HG03135 (cell line): Measurements from ENCODE around the gene SMC1B.
"Not testable (repeated sequence)": the region's sequence is repeated elsewhere in the genome, so short reads cannot be mapped to it uniquely, and the experiment has no call there.

Source experiments
- ATAC-seq: cut with Tn5 transposase; IDR thresholded peaks from one replicate; pipeline ENCODE4 v1.9.1; 2021; ENCODE audit warnings: mild to moderate bottlenecking, moderate library complexity; ENCODE audit not compliant: unreplicated experiment

Gene SMC1B

DNA sequence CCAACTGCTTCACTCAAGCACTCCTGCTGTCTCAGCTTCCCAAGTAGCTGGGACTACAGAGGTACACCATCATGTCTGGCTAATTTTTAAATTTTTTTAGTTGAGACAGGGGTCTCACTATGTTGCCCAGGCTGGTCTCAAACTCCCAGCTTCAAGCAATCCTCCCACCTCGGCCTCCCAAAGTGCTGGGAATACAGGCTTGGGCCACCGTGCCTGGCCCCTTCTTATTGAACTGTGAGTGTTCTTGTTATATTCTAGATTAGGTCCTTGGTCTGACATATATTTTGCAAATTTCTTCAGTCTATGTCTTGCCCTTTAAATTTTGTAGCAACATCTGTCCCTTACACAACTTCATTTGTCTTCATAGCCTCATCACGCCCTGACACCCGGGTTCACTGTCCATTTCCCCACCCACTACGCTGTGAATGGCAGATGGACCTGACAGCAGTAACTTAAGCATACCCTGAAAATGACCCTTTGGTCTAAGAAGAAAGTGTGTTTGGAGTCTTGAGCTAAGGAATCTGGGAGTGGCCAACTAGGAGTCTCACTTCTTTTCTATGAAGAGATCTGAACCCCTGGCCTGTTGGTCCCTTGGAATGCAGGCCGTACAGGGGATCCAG is 107.8 kb downstream of the SMC1B start:
- ATAC-seq: no peak

DNA sequence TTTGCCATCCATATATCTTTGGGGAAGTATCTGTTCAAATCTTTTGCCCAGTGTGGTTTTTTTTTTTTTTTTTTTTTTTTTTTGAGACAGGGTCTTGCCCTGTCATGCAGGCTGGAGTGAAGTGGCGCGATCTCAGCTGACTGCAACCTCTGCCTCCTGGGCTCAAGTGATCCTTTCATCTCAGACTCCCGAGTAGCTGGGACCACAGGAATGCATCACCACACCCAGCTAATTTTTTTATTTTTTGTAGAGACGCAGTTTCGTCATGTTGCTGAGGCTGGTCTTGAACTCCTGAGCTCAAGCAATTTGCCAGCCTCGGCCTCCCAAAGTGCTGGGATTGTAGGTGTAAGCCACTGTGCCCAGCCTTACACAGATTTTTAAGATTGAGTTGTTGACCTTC is 108.4 kb downstream of the SMC1B start:
- no peak for ATAC-seq

DNA sequence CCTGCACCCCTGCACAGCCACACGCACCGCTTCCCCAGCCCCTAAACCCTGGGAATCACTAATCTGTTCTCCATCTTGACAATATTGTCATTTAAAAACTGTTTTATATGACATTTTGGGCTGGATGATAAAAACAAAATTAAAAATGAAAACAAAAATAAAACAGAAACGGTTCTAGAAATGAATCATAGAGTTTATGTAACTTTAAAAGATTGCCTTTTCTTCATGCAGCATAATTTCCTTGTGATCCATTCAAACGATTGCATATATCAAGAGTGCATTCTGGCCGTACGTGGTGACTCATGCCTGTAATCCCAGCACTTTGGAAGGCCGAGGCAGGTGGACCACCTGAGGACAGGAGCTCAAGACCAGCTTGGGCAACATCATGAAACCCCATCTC is 110.2 kb downstream of the SMC1B start:
- ATAC-seq: no peak

DNA sequence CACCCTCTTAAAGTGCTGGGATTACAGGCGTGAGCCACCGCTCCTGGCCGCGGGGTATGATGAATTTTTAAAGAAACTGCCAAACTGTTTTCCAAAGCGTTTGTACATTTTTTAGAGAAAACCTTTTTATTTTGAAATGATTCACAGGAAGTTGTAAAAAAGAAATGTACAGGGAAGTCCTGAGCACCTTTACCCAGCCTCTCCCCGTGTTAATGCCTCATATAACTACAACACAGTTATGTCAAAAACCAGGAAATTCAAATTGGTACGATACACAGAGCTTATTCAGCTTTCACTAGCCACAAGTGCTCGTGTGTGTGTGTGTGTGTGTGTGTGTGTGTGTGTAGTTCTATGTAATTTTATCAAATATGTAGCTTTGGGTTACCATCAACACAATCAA is 110.6 kb downstream of the SMC1B start:
- ATAC-seq: no peak

DNA sequence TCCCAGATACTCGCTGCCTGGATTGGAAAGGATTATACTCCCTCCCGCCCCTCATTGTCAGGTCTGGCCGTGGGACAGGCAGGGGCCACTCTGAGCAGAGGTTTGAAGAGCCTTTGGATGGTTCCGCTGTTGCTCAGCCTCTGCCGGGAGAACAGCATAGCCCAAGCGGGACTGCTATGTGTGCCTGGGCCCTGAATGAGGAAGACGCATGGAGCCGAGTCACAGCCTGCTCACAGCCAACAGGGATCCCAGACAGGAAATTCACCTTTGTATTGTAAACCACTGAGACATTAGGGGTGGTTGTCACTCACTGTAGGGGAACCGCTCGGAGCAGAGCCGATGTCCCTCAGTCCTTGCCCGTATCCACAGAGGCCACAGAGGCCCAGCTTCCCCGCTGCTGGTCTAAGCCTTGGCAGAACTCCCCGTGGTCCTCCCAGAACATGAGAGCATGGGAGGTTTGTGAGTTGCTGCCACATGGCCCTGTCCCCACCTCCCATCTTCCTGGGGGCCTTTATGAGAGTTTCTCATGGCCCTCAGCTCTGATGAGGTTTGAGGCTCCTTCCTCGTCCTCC is 114.4 kb downstream of the SMC1B start:
- no peak for ATAC-seq

DNA sequence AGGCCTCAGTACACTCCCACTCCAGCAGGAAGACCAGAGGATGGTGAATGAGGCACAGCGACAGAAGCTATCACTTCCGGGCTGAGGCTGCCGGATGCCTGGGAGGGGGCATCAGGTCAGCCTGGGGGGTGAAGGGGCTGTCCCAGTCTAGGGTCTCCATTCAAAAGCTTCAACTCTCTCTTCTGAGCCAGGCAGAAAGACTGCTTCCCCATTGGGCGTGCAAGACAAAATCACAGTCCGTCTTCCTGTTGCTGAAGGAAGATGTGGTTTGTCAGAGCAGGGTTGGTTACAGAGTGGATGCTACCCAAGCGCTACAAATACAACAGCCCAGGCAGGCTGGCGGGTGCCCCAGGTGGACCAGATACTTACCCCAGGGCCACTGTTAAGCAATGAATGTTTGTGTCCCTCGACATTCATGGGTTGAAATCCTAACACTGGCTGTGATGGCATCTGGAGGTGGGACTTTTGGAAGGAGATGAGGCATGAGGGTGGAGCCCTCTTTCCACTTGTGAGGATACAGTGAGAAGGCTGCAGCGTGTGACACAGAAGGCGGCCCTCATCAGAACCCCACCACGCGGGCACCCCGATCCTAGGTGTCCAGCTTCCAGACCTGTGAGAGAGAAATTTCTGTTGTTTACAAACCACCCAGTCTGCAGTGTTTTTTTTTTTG is 116.6 kb downstream of the SMC1B start:
- no peak for ATAC-seq

DNA sequence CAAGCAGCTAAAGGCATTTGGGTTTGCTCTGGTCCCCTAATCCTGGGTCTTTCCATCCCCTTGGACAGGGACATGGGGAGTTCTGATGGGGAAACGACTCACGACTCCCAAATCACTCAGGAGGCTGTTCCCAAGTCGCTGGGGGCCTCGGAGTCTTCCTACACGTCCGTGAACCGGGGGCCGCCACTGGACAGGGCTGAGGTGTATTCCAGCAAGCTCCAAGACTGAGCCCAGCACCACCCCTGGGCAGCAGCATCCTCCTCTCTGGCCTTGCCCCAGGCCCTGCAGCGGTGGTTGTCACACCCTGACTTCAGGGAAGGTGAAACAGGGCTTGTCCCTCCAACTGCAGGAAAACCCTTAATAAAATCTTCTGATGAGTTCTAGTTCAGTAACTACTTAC is 117.9 kb downstream of the SMC1B start:
- no peak for ATAC-seq

DNA sequence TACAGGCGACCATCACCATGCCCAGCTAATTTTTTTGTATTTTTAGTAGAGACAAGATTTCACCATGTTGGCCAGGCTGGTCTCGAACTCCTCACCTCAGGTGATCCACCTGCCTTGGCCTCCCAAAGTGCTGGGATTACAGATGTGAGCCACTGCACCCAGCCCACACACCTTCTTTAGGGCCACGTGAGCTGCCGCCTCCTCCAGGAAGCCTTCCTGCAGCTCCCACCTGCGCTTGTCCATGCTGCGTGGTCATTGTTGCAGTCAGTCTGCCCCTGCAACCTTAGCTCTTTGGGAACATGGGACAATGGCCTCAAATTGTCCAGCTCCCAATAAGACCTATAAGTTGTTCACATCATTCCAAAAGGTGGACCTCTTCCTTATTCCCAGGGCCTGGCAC is 118.4 kb downstream of the SMC1B start:
- not testable (repeated sequence) for ATAC-seq
